Suprapubic skin (tissue), 3 donors: ENCODE results near the gene PARM1.

ENCODE experiments used
- CTCF ChIP-seq, 2 donors: fragments of 200-600 bp in 1 of 2; fragments of 450-650 bp in 1 of 2; sonication (generic) in 1 of 2; IDR thresholded peaks; one replicate each; pipeline ENCODE4 v1.5.1; 2016 to 2019; ENCODE audit warnings: antibody characterized with exemption in 2 of 2, mild to moderate bottlenecking in 1 of 2, moderate library complexity in 1 of 2
- POLR2AphosphoS5 ChIP-seq, 3 donors: sonication (generic); formaldehyde crosslinking; IDR thresholded peaks; one replicate each; pipeline ENCODE4 v1.6.1; 2017; ENCODE audit warnings: antibody characterized with exemption in 3 of 3

GRCh38 chr4:74970577-74970976 is 37.7 kb downstream of the PARM1 start:
- TF ChIP-seq CTCF (IDR thresholded peaks at IDR 0.05) (no peak), POLR2AphosphoS5 (IDR thresholded peaks at IDR 0.05) (no peak)
